RKO (cell line): ENCODE results near the gene PPARG.

Experiments
- DNase-seq: peaks from one replicate; pipeline ENCODE4 v3.0.0-alpha.2; 2016; ENCODE audit warnings: low spot score

Gene PPARG

DNA sequence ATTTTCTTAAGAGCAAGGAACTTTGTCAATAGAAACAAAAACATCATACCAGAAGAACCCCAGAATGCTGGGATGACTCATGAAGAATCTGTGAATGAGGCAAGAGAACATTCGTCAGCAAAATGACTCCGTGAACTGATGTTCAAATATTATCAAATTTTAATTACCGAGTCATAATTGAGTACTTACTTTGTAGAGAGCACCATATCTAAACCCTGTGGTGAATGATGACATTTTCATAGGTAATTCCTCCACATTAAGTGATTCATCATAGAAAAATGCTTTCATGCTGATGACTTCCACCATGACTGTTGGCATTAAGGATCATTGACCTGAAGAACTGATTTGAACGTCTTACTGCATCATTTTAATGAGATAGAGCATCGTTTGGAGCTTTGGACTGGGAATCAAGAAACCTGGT, 56.3 kb downstream of the PPARG start:
- DNase-seq = peak; percentile 83

DNA sequence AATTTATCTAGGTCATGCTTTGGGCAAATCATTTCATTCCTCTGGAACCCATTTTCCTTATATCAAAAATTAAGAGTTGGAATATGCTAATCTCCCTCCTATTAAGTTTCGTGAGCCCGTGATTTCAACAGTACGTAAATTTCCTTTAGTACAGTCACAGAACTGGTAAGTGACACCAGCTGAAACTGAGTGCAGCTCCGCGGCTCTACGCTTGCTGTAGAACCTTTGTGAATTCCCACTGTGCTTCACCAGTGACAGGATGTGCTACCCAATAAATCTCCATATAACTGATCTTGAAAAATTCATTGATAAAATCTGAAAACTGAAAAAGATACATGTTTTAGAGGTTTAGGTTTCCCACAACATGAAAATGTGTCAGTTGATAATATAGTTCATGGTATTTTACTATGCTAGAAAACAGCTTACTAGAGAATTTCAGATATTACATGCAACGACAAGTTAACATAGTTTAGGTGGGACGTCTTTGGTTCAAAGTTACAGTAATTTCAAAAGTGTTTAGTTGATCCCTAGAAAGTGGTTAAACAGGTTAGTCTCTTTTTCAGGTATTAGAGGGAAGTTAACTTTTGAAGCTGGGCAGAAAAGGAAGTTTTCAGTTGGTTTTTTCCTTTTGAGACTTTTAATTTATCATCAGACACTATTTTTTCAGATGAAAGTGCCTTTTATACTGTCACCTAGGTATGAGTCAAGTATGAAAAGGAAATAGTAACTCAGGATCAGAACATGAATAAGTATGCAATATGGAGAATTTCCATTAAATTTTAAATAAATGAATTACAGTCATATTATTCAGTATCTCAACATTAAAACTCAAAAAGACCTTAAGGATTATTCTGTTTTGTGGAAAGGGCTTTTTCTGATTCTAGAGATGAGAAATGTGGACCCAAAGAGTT, 57.0 kb downstream of the PPARG start:
- DNase-seq = no peak

DNA sequence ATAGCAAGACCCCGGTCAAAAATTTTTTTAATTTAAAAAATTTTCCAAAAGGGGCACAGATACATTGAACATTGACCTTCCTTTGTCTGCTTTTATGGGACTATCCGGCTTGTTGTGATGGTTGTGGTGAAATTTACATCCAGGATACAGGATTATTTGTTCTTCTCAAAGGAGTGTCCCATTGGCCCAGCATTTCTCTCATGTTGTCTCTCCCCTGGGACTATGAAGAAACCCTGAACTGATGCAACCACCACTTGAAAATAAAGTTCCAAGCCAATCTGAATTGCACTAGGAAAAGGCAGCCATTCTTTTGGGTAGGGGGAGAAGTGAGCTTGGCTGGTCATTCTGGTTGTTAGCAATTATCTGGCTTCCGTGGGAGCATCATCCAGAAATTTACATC, 58.4 kb downstream of the PPARG start:
- no peak for DNase-seq

- DNase-seq = no peak
Observed at GRCh38 chr3:12349895-12350811, 61.3 kb downstream of the PPARG start.

DNA sequence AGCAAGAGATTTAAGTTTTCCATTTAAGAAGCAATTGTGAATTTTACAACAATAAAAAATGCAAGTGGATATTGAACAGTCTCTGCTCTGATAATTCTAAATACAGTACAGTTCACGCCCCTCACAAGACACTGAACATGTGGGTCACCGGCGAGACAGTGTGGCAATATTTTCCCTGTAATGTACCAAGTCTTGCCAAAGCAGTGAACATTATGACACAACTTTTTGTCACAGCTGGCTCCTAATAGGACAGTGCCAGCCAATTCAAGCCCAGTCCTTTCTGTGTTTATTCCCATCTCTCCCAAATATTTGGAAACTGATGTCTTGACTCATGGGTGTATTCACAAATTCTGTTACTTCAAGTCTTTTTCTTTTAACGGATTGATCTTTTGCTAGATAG, 62.3 kb downstream of the PPARG start:
- no peak for DNase-seq

DNA sequence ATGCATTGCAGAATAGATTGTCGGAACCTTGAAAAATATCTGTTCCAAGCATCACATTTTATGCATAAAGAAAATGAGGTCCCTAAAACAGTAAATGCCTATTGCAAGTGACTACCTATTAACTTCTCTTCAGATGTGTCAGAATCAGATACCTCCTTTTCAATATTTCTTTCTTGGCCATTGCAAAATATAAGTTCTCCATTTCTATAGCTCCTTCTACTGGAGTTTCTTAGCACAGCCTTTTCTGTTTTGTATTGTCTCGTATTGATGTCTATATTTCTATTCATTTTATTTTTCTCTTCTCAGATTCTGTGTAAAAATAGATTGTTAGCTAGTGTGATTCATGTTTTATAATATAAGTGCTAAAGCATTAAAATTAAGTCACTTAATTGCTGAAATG, 63.4 kb downstream of the PPARG start:
- no peak for DNase-seq

- DNase-seq = no peak
Observed at GRCh38 chr3:12352755-12353154, 63.9 kb downstream of the PPARG start.

- DNase-seq = no peak
Observed at GRCh38 chr3:12353796-12354525, 65.1 kb downstream of the PPARG start.

DNA sequence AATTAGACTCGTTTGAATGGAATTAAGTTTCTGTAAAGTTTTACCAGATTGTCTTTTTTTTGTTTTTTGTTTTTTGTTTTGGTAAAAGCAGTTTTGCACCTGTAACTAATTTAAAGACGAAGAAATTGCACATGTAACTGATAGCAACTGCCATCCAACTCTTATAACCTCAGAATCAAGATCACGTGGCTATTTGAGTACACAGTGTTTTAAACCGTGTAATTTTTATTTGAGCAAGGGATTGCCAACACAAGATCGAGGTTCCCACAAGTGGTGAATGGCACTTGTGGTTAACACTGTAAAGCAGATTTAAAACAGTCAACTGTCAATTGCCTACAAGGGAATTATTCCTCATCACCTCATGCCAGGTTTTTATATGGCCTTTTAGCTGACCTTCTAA, 67.3 kb downstream of the PPARG start:
- DNase-seq = no peak

GRCh38 chr3:12356996-12357395, 68.1 kb downstream of the PPARG start:
- no peak for DNase-seq

DNA sequence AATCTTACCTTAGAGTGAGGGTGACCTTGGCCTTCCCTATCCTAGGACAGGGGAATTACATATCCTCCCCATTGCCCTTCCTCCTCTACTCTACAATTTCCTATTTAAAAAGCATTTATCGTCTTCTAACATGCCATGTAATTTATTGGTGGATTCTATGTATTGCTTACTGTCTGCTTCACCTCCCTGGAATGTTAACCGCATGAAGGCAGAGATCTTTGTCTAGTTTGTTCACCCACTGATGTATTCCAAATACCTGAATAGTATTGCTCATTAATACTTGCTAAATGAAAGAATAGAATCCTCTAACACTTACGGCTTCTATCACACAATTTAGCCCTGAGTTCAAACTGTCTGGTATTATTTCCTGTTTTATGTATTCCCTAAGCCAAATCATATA, 68.6 kb downstream of the PPARG start:
- DNase-seq = no peak

DNA sequence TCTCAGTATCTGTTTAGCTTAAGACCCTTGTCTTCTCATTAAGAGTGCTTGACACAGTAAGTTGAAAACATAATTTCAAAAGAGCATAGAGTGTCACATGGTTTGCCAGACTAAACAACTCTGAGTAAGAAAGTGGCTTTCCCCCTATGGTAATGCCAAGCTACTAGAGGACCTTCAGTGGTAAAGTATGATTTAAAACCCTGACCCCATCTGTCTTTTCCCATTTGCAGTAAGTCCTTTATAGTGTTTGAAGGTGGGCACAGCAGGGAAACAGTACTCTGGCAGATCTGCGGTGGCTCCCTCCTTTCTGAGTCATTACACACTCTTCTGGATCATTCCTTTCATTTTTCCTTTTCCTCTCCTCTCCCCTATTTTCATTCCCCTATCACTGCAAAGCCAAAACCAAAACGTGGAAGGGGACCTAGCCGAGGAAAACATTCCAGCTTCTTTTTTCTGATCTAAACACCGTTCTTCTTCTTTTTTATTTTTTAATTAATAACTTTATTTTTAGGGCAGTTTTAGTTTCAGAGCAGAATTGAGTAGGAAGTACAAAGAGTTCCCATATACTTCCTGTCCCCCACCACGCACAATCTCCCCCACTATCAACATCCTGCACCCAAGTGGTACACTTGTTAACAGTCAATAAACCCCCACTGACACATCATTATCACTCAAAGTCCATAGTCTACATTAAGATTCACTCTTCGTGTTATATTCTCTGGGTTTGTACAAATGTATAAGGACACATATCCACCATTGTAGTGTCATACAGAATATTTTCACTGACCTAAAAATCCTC, 74.7 kb downstream of the PPARG start:
- no peak for DNase-seq

- no peak for DNase-seq
Observed at GRCh38 chr3:12367346-12367745, 78.5 kb downstream of the PPARG start.

- DNase-seq = no peak
Observed at GRCh38 chr3:12369029-12369428, 80.2 kb downstream of the PPARG start.

- DNase-seq = no peak
Observed at GRCh38 chr3:12369598-12369997, 80.7 kb downstream of the PPARG start.

DNA sequence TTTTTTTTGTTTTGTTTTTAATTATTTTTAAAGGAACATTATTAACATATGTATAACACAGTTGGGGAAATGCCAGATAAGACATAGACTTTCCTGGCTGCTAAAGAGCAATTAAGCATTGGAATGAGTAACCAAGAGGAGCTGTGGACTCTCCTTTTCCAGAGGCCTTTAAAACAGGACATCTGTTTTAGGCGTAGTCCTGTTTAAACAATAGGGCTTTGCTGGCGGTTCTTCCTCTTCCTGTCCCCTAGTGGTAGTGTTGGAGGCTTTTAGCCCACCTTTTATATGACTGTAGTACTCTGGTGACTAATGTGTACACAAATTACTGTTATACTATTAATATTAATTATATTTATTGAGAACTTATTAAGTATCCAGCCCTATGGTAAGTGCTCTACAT, 81.9 kb downstream of the PPARG start:
- DNase-seq = no peak

GRCh38 chr3:12371525-12372140, 82.8 kb downstream of the PPARG start:
- DNase-seq = no peak

DNA sequence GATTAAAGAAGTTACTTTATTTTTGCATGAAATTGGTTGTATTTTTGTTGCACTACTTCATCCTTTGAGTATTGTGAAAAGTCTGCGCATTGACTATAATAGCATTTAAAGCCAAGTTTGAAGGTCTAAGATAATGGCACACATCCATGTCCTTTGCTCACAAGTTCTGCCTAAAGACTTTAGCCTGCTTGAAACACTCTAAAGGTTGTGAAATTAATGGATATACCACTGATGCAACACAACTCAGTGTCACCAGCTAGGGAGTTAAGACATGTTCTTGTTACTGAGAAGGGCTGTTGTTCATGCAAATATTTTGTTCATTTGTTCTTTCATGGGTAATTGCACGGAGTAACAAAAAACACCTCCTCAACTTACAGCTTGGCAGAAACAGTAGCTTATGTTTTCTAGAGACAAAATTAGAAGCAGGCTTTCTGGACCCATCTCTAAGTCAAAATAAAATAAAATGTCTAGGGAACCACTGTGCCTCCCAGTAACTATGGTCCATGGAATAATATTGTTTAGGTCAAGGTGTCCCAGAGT, 83.9 kb downstream of the PPARG start:
- DNase-seq = no peak

GRCh38 chr3:12375572-12375971, 86.7 kb downstream of the PPARG start:
- DNase-seq = no peak

- DNase-seq = no peak
Observed at GRCh38 chr3:12379640-12380429, 91.0 kb downstream of the PPARG start.
